Eye (tissue), 1 donor: ENCODE results near the gene DDAH1.
A peak's percentile ranks its signal among the peaks of the same experiment; 100 is the strongest.

ENCODE experiments used
- DNase-seq: peaks from one replicate; pipeline ENCODE4 v3.0.0-alpha.2; 2015

The DDAH1 gene

DNA sequence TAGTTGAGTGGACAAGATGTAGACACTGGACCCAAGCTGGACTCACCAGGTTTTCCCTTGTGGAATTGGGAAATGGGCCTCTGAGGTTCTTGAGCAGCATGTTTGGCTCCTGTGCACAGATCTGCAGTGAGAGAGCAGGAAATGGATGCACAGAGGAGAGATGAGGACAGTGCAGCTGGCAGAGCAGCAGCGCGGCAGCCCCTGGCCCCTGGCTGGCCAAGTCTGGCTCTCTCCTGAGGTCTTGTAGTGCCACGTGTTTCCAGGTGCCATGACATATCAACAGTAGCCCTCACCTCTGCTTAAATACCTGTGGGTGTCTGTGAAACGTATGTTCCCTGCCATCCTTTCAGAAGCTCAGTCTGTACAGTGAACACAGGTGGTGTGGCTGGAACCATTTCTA, 169.3 kb downstream of the DDAH1 start:
- DNase-seq = no peak

DNA sequence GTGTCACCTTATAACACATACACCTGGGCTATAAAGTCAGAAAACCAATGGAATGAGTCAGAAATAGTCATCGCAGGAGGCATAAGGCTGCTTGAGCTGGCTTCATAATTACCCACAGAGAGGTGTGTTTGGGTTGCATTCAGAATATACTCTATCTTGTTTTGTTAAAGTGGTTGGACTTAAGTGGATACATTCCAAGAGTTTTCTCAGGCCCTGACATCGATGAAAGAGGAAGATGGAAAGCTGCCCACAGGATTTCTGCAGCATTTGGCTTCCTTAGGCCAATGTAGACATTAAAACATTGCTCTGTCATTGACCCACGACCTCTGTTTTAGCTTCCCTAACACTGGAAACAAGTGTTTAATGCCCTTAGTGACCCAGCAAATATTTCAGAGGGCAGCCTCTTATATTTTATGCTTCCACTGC, 169.9 kb downstream of the DDAH1 start:
- DNase-seq = no peak

DNA sequence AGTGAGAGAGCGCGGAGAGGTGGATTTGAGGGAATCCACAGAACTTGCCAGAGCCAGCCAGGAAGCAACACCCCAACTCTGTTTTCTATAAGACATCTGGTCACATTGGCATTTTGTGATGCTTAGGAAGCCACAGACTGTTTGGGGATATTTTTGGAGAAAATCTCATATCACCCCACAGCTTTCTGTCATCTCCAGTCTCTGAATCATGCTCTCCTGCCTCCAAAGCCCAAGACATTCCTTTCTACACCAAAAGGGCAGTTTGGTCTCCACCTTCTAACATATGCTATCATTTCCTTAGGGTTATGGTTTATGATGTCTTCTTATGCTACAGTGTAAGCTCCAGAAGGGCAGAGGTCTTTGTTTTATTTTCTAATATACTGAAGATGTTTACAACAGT, 174.1 kb downstream of the DDAH1 start:
- no peak for DNase-seq

DNA sequence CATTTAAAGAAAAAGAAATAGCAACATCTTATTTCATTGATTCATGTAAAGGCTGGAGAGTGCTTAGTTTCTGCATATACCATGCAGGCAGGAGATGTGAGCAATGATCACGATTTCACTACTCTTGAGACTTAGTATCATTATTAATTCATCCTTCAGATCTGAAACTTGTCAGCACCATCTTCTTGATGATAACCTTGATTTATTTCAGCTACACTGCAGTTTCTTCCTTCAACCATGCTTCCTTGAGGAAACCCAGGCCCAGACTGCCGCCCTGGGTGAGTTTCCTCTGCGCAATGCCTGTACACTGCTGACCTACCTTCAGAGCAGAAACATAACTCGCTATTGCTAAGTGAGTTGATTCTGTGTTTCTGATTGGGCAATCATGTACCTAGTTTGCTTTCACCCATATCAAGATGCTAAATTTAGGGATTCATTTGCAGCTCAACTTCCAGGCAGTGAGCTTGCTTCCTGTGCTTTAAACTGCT, 175.1 kb downstream of the DDAH1 start:
- DNase-seq = no peak

DNA sequence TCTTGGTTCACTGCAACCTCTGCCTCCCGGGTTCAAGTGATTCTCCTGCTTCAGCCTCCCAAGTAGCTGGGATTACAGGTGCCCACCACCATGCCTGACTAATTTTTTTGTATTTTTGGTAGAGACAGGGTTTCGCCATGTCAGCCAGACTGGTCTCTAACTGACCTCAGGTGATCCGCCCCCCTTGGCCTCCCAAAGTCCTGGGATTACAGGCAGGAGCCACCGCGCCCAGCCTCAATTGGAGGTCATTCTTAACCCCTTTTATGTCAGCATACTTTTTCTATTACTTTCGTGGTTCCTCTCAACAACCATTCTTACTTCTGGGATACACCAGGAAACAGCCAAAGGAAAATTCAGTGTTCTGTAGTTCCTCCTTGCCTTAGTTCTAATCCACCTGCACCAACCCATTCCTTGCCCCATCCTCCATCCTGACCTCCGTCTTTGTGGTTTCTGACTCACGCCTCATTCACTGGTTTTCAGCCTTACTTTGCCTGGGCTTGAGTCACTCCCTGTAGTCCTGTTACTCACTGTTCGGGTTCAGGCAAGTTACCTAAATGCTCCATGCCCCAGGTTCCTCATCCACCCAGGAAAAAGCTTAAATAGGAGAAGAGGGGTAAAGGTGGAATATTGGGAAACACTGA, 175.6 kb downstream of the DDAH1 start:
- no peak for DNase-seq

DNA sequence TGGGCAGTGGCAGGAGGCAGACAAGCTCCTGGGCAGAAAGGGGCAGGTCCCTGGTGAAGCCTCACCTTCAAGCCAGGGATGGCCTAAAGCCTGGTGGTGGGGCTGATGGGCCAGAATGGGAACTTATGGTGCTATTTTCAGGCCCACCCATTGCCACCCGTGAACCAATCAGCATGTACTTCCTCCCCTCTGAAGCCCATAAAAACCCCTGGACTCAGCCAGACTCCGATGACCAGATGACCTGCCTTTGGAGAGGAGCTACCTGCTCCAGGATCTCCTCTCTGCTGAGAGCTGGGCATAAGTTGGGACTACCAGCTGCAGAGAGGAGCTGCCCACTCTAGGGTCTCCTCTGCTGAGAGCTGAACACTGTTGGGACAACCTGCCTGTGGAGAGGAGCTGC, 180.8 kb downstream of the DDAH1 start:
- no peak for DNase-seq

DNA sequence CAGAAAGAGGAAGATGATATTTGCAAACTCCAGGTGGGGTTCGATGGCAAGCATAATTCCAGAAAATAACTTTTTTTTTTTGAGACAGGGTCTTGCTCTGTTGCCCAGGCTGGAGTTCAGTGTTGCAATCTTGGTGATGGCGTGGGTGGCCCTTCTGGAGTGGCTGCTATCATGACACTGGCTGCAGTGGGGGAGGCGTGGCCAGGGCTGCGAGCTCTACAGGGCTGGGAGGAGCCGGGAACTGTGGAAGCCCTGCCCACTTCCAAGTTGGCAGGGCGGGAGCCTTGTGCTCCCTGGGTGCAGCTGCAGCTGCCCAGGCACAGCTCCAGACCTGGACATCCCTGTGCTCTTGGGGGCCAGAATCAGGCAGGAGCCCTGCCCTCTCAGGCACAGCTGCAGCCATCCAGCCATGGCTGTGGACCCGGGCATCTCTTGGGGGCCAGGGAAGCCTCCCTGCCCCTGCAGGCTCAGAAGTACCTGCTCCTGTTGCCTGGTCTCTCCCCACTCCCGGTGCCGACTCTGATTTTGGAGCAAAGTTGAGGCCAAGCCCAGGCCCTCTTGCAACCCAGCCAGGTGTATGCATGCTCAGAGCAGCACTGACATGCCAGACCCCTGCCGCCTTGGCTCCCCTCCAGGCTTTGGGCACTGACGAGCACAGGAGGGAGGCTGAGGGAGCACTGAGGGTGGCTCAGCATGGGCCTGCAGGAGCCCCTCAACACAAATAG, 181.3 kb downstream of the DDAH1 start:
- no peak for DNase-seq

DNA sequence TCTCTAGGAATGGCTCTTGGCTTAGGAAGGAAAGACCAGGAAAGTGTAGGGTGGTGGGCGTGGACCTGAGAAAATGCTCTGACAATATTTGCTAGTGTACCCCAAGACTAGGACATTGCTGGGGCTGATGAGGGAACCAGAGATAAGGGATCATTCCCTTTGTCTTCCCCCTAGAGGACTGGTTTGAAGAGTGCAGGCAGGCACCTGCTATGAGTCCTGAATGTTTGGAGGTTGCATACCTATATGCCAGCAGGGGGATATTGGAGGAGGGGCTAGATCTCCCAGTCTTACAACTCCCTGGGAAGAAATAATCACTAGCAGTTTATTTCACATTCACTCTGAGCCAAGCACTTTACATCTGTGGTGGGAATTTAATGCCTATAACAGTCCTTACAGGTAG, 182.5 kb downstream of the DDAH1 start:
- DNase-seq = no peak

DNA sequence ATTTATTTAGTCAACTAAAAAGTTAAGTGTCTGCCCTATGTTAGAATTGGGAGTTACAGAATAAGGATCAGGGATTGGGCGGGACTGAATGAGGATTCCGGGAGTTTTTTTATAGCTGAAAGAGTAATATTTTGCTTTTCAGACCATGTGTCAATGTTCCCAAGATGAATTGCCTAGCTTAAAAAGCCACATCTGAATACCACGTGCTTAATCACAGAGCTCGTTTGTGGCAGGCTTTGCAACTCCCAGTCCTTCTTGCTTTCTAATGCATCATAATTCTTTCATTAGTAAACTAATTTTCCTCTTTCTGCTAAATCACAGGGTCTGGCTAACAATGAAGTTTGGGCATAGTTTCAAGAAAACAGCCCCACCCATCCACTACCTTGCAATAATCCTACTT, 184.3 kb downstream of the DDAH1 start:
- DNase-seq = no peak

DNA sequence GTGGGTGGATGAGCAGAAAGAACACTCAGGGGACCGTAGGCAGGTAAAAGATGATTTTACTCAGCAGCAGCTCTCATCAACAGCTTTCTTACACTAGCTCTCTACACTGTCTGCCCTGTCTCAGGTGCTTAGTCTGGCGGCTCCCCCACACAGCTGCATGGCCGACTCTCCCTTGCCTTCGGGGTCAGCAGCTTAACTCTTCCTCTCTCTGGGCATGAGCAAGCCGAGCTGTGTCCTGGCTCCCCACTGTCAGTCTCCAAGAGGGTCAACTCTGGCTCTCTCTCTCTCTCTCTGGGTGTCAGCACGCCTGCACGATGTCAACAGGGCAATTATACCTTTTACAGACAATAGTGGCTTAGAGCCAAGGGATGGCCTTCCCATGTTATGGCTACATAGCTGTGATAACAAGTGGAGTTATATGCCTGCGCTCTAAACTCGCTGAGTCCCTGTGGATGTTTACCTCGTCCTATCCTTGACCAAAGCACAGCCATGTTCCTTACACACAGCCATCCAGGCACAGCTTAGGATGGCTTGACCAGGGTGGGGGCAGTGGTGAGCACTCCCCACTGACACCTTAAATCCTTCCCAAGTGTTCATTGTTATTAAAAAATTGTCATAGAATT, 185.4 kb downstream of the DDAH1 start:
- DNase-seq = no peak

DNA sequence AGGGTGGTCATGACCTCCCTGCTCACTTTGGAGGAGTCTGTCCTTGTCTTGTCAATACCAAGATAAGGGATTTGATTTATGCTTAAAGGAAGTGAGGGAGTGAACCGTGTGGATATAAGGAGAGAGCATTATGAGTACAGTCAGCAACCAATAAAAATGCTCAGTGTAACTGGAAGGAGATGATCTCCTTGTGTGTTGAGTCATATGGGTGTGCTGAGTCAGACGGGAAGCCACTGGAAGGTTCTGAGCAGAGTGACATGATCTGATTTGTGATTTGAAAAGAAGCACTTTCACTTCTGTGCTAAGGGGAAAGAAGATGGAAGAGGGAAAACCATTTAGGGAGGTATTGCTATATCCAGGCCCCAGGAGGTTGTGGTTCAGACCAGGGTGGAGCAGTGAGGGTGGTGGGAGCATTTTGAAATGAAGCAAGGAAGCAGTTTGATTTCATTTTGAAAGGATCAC, 186.1 kb downstream of the DDAH1 start:
- DNase-seq = no peak

DNA sequence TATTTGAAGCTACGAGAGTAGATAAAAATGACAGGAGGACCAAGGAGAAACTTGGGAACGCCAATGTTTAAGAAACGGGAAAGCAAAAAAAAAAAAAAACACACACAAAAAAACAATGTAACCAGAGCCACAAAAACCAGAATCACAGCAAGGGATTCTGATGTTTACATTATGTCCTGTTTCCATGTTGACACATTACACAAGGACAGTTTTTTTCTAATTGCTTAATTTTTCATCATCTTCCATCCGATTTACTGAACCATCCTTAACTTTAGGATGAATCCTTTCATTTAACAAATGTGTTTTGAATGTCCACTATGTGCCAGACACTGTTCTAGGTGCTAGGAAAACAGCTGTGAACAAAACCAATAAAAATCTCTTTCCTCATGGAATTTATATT, 187.2 kb downstream of the DDAH1 start:
- DNase-seq = no peak

DNA sequence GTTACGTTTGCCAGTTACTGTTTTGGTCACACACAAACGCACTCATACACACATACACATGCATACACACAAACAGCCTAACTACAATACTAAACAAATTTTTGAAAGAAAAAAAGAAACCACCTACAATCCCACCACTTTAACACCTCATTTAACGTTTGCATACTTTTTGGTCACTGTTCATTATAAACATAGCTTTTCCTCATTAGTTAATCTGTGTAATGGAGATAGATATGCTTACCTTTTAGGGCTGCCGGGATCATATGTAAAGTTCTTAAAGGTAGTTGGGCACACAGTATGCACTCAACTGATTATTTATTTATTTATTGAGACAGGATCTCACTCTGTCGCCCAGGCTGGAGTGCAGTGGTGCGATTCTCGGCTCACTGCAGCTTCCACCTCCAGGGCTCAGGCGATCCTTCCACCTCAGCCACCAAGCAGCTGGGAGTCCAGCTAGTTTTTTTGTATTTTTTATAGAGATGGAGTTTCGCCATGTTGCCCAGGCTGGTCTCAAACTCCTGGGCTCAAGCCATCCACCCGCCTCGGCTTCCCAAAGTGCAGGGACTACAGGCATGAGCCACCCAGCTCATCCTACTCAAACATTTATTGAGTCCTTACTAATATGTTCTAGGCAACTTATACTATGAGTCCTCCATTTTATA, 187.8 kb downstream of the DDAH1 start:
- DNase-seq = no peak

DNA sequence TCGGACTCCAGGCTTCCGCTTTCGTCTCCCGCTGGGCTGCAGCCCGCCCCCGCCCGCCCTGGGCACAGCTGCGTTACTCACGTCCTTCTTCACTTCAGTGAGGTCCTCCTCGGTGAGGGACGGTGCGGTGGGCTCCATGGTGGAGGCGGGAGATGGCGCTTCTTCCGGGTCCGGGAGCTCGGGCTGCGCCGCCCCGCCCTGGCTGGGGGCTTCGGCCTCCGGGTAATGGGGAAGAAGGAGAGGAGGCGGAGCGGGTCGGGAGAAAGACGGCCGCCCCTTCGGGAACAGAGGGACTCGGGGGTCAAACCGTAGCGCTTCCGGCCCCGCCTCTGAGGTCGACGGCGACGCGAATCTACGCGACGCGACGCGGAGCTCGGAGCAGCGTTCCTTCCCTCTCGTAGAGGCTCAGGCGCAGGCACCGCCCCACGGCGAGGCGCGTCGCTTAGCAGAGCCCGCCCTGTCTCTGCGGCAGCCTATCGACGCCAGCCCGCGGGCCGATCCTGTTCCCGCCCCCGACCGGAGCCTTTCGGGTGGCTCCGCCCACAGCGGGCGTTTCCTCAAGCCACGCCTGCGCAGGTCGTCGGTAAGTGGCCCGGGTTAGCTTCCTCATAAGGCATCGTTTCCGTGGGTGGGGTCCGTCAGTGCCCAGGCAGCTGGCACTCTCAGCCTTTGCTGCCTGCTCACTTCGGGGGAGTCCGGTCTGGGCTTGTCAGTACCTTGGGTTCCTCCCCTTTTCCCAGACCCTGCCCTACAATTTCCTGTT, 188.6 kb downstream of the DDAH1 start, which contains the start of gene BCL10:
Gene BCL10 (minus strand): TSS at position 418 of the 763 bp plus-strand sequence. CDS start 280 bp downstream, at position 138.
- peak; percentile 98 for DNase-seq

DNA sequence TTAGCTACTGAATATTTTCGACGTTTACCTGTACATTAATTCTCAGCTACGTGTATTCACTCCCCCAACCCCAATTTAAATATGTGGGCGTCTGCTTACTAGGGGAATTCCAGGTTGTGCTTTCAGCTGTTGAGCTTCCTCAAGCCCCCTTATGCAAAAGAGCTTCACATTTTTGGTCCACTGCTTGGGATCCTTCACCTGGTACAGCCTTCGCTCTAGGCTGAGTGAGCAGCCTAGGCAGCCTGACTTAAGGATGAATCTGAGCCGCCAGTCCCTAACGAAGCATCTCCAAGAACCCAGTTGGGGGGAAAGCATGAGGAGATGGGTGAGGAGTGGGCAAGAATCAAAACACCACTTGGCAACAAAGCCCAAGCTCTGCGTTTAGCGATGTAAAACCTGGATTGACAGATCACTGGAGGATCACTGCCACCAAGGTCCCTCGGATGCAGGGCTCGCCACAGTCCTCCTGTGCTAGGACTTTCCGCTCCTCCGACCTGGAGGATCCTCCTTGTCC, 189.2 kb downstream of the DDAH1 start:
- no peak for DNase-seq

DNA sequence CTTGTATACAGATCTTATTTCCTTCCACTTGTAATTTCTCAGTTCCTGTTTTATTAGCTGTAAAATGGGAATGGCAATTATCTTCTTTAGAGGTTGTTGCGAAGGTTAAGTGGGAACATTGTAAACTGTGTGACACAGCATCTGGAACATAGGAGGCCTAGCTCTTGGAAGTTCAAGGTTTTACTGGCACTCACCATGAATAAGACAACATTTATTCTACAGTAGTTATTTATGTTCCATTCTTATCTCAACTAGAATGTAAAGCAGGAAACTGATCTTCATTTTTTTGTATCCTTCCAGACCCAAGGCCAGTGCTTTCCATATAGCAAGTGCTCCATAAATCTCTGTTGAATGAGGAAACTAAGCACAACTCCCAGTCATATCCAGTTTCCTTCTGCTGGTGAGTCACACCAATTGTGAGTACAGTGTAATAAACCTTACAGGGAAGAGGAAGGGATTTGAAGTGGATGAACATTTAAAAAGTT, 189.9 kb downstream of the DDAH1 start:
- DNase-seq = no peak

DNA sequence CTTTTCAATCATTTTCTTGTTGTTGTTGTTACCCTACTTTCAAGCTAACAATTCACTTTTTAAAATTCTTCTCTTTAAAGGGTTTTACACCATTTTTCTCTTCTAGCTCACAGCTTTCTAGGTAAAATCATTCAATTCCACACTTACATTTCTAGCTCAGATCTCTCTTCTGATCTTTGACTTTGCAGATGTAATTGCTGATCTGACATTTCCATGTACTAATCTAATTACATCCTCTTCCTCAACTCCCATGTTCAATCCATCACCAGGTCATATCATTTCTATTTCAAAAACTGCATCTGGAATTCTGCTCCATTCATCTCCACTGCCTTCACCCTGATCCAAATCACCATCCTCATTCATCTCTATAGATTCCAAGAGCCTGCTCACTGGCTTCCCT, 191.6 kb downstream of the DDAH1 start:
- DNase-seq = no peak

DNA sequence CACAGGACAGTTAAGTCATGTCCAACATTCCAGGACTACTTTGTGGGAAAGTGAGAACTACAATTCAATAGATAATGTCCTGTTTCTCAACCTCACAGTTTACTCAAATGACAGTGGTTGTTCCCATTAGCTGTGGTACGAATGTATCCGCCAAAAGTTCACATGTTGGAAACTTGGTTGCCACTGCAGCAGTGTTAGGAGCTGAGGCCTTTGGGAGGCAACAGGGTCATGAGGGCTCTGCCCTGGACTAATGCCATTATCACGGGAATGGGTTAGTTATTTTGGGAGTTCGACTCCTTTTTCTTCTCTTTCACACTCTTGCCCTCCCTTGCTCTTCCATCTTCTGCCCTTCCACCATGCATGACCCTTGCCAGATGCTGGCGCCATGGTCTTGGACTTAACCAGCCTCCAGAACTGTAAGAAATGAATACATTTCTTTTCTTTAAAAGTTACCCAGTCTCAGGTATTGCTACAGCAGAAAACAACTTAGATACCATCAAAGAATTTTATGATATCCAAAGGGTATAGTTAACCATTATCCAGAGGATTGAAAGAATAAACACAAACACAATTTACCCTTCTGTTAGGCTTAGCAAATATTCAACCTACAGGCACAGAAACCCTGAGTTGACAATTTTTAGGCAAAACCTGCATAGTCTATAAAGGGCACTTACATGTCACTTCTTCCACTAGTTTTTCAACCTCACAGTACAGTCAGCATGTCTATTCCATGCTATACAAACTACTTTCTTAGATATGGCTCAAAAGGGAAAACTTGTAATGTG, 196.0 kb downstream of the DDAH1 start:
- DNase-seq = no peak
